Right ventricle myocardium superior (tissue), 1 donor: ENCODE data around the gene NHLRC3. TPM values are rescaled to one million over a fixed set of nuclear protein-coding genes. Genes with fewer than 3 reads are reported as not detected.

Experiments
- total RNA-seq: library from RNA; stranded (reverse); fragmentation: NEBNext Ultra II Directional; extraction: Animal tissue kit (Norgen Biotek cat#: 25700); gene quantifications from one replicate; pipeline ENCODE4 v1.2.1, GENCODE V29; 2021
- donor health status: DM: no; HTN: yes; CAD: no; lungs with severe emphysema.

The NHLRC3 gene
- total RNA-seq, 1 donor from 2014 or later = 10.4 TPM

Other genes starting within 250 kb of the NHLRC3 start
- gene STOML3, start 47.6 kb upstream of the NHLRC3 start, total RNA-seq = not detected
- gene PROSER1, start 367 bp upstream of the NHLRC3 start, total RNA-seq = 13.2 TPM